ENCODE data around the gene SPIN3. TPM values are rescaled to one million over a fixed set of nuclear protein-coding genes. Genes with fewer than 3 reads are reported as not detected.

Gene SPIN3
- total and polyA plus RNA-seq, 2 of the 8 experiments (the other 6 are each of a cell fraction or from before 2014, with no cell fraction given) = 9.1 to 13.3 TPM

DNA sequence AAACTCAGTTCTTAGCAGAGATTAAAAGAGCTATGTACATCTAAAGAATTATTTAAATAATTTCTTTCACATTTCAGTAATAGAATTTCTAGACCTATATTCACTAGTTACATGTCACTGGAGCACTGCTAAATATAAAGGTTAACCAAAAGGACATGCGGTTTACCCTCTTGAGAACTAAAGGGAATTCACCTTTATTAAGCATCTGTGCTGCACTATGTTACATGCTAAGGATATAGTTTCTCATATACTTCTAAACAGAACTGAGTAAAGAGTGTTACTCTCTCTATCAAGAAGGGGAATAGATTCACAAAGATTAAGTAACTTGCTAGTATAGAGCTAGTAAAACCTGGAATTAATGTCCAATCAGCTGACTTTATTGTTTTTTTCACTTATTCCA lies 7.6 kb downstream of the SPIN3 start:
- no peak overlapping the region for H2BK20ac ChIP-seq (ENCODE audit: low read length)
- H3K56ac ChIP-seq (replicated peaks; ENCODE audit: insufficient read length, low read depth, low read length) = no peak overlapping the region
- H2BK12ac ChIP-seq (ENCODE audit: low read depth, low read length) = no peak overlapping the region
- H3K36me3 ChIP-seq (ENCODE audit: control insufficient read depth in 2 of 4, insufficient read depth in 4 of 4, low read length in 3 of 4) = peaks cover 2 to 48% (median 17%) of the 10 kb centered on the region in 4 experiments; a peak in 7 of 8 replicates
- ChIA-PET POLR2A (ENCODE audit: partially characterized antibody) (no interaction called here), CTCF (ENCODE audit: partially characterized antibody) (no interaction called here)
- H3K4ac ChIP-seq (replicated peaks; ENCODE audit: insufficient read length, low read depth, low read length) = no peak overlapping the region
- H4K8ac ChIP-seq (ENCODE audit: extremely low read depth, insufficient read depth, low read length) = no peak overlapping the region
- H3K9me3 ChIP-seq (ENCODE audit: insufficient read depth in 2 of 2, low read depth in 1 of 2, low read length in 1 of 2) = no peaks in the 10 kb centered on the region
- H2BK15ac ChIP-seq (ENCODE audit: low read length) = no peak overlapping the region
- no peak overlapping the region for H3K18ac ChIP-seq (ENCODE audit: extremely low read depth, low read length)
- no peak overlapping the region for H4K5ac ChIP-seq (ENCODE audit: insufficient read length, low read depth, low read length)
- no peak overlapping the region for H2AK5ac ChIP-seq (ENCODE audit: low read depth, low read length)
- DNase-seq (ENCODE audit: low read depth in 1 of 2, low spot score in 2 of 2) = no peak
- 100% methylated on average over 1 of the region's 1 CpG; no CpG with 5 or more reads in 1 of the 2 experiments for WGBS, 2 experiments (ENCODE audit: extremely low coverage in 1 of 2, insufficient coverage in 1 of 2, insufficient read length in 1 of 2, insufficient replicate concordance in 2 of 2, low coverage in 1 of 2, low lambda C conversion rate in 2 of 2, missing lambda C conversion rate in 1 of 2)
- no peak overlapping the region for H2BK5ac ChIP-seq (ENCODE audit: low read depth, low read length)
- H2AFZ ChIP-seq (ENCODE audit: low read length) = no peak overlapping the region
- H3K4me1 ChIP-seq (replicated peaks in 1 of 4; ENCODE audit: control insufficient read depth in 3 of 4, insufficient read depth in 4 of 4, low read length in 3 of 4) = no peaks in the 10 kb centered on the region
- no peak overlapping the region for H3K4me3 ChIP-seq (ENCODE audit: extremely low read depth in 1 of 4, insufficient read depth in 2 of 4, low read depth in 3 of 4, low read length in 4 of 4)
- FAIRE-seq = no peak
- H3K23ac ChIP-seq (ENCODE audit: insufficient read length) = no peak overlapping the region
- no peaks in the 10 kb centered on the region; the same call in 1 of the 2 replicates for H3K79me1 ChIP-seq (ENCODE audit: low read depth, low read length)
- H3K9ac ChIP-seq (replicated peaks in 1 of 4; ENCODE audit: extremely low read depth in 1 of 4, low read depth in 3 of 4, low read length in 3 of 4) = no peak overlapping the region
- H4K20me1 ChIP-seq (replicated peaks in 1 of 2; ENCODE audit: control insufficient read depth in 1 of 2, insufficient read depth in 2 of 2, low read length in 2 of 2) = no peaks in the 10 kb centered on the region
- no peak overlapping the region for H4K91ac ChIP-seq (replicated peaks; ENCODE audit: insufficient read length, low read length)
- H3K79me2 ChIP-seq (ENCODE audit: control insufficient read depth in 1 of 2, insufficient read depth in 2 of 2, low read length in 2 of 2) = no peaks in the 10 kb centered on the region
- no peak overlapping the region for H3K27ac ChIP-seq (ENCODE audit: low read depth, low read length)
- H3K27me3 ChIP-seq (replicated peaks in 1 of 4; ENCODE audit: control insufficient read depth in 3 of 4, extremely low read depth in 1 of 4, insufficient read depth in 3 of 4, low read length in 3 of 4) = no peaks in the 10 kb centered on the region
- no peak overlapping the region for H2BK120ac ChIP-seq (replicated peaks; ENCODE audit: low read depth, low read length)
- H3K4me2 ChIP-seq (ENCODE audit: insufficient read depth in 1 of 2, low read depth in 2 of 2, low read length in 2 of 2) = no peak overlapping the region
- no peaks in the 10 kb centered on the region for H3K23me2 ChIP-seq (ENCODE audit: low read depth, low read length)
- no peak overlapping the region for H3K14ac ChIP-seq (ENCODE audit: insufficient read length)
- TF ChIP-seq SUZ12 (IDR thresholded peaks at IDR 0.05; ENCODE audit: low read length) (no peak), TCF12 (IDR thresholded peaks at IDR 0.05; ENCODE audit: low read depth, low read length) (no peak), GTF2F1 (IDR thresholded peaks at IDR 0.05; ENCODE audit: borderline replicate concordance, low read depth, low read length) (no peak), NANOG (IDR thresholded peaks at IDR 0.05; ENCODE audit: insufficient read depth, low read depth, low read length, poor library complexity, severe bottlenecking) (no peak), SAP30 (IDR thresholded peaks at IDR 0.05; ENCODE audit: insufficient read depth, insufficient replicate concordance, low read length) (no peak), SP4 (IDR thresholded peaks at IDR 0.05; ENCODE audit: low read length) (no peak), MAFK (IDR thresholded peaks at IDR 0.05; ENCODE audit: low read depth, low read length) (no peak), BCL11A (IDR thresholded peaks at IDR 0.05; ENCODE audit: low read depth in 2 of 2, low read length in 2 of 2) (no peak)
- TF ChIP-seq, protein P1, sequence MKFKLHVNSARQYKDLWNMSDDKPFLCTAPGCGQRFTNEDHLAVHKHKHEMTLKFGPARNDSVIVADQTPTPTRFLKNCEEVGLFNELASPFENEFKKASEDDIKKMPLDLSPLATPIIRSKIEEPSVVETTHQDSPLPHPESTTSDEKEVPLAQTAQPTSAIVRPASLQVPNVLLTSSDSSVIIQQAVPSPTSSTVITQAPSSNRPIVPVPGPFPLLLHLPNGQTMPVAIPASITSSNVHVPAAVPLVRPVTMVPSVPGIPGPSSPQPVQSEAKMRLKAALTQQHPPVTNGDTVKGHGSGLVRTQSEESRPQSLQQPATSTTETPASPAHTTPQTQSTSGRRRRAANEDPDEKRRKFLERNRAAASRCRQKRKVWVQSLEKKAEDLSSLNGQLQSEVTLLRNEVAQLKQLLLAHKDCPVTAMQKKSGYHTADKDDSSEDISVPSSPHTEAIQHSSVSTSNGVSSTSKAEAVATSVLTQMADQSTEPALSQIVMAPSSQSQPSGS (IDR thresholded peaks at IDR 0.05; ENCODE audit: low read length) = no peak

Measured in H1 (cell line).